ENCODE results near the gene CENPP. TPM values are rescaled to one million over a fixed set of nuclear protein-coding genes. Genes with fewer than 3 reads are reported as not detected.

Gene CENPP
- total RNA-seq, 2 experiments from 2014 or later = 21.8 to 23.5 TPM

- peaks cover 10% of the 10 kb centered on the region for H3K36me3 Mint-ChIP-seq
- H3K9me3 Mint-ChIP-seq = no peaks in the 10 kb centered on the region
- H3K4me1 Mint-ChIP-seq (ENCODE audit: low read depth) = peaks cover 31% of the 10 kb centered on the region
- H3K27ac Mint-ChIP-seq = no peak overlapping the region
- H3K27me3 Mint-ChIP-seq = no peaks in the 10 kb centered on the region
- CTCF ChIA-PET = no interaction called here
- no peak for DNase-seq
- no peak overlapping the region for H3K4me3 Mint-ChIP-seq
- intact Hi-C loops (cut with micrococcal nuclease) = no loop called here
- POLR2A ChIA-PET = no interaction called here
Measured at GRCh38 chr9:92663126-92663525, 337.4 kb downstream of the CENPP start.

- POLR2A ChIA-PET = no interaction called here
- peaks cover 40% of the 10 kb centered on the region for H3K4me1 Mint-ChIP-seq (ENCODE audit: low read depth)
- no peak for DNase-seq
- CTCF ChIA-PET = no interaction called here
- no peak overlapping the region for H3K4me3 Mint-ChIP-seq
- intact Hi-C loops (cut with micrococcal nuclease) = no loop called here
- H3K27me3 Mint-ChIP-seq = no peaks in the 10 kb centered on the region
- H3K9me3 Mint-ChIP-seq = no peaks in the 10 kb centered on the region
- H3K36me3 Mint-ChIP-seq = peaks cover 10% of the 10 kb centered on the region
- H3K27ac Mint-ChIP-seq = no peak overlapping the region
Measured at GRCh38 chr9:92663951-92664350, 338.2 kb downstream of the CENPP start.

GRCh38 chr9:92664394-92665152 is 338.8 kb downstream of the CENPP start:
- POLR2A ChIA-PET = no interaction called here
- intact Hi-C loops (cut with micrococcal nuclease) = no loop called here
- peak; percentile 38 for DNase-seq
- no peaks in the 10 kb centered on the region for H3K27me3 Mint-ChIP-seq
- peaks cover 43% of the 10 kb centered on the region for H3K4me1 Mint-ChIP-seq (ENCODE audit: low read depth)
- CTCF ChIA-PET = interaction anchor here (0.8 to 1.0 kb wide), 2 partner anchors 29 to 126 kb away, joined by 3 to 4 read pairs; no protein-coding TSS in a partner anchor
- H3K27ac Mint-ChIP-seq = peak overlapping the region; percentile 23
- peaks cover 10% of the 10 kb centered on the region for H3K36me3 Mint-ChIP-seq
- H3K4me3 Mint-ChIP-seq = no peak overlapping the region
- H3K9me3 Mint-ChIP-seq = no peaks in the 10 kb centered on the region

GRCh38 chr9:92665836-92666235 is 340.1 kb downstream of the CENPP start:
- no peak for DNase-seq
- no peaks in the 10 kb centered on the region for H3K27me3 Mint-ChIP-seq
- ChIA-PET POLR2A (no interaction called here), CTCF (interaction anchor here (1.2 kb wide), 1 partner anchor 125 kb away, joined by 4 read pairs; no protein-coding TSS in a partner anchor)
- H3K27ac Mint-ChIP-seq = no peak overlapping the region
- no peak overlapping the region for H3K4me3 Mint-ChIP-seq
- peaks cover 12% of the 10 kb centered on the region for H3K36me3 Mint-ChIP-seq
- intact Hi-C loops (cut with micrococcal nuclease) = no loop called here
- H3K9me3 Mint-ChIP-seq = no peaks in the 10 kb centered on the region
- H3K4me1 Mint-ChIP-seq (ENCODE audit: low read depth) = peaks cover 43% of the 10 kb centered on the region

- no peak for DNase-seq
- Mint-ChIP-seq H3K36me3 (peaks cover 12% of the 10 kb centered on the region), H3K4me3 (no peak overlapping the region), H3K27me3 (no peaks in the 10 kb centered on the region), H3K9me3 (no peaks in the 10 kb centered on the region), H3K27ac (no peak overlapping the region), H3K4me1 (ENCODE audit: low read depth) (peaks cover 44% of the 10 kb centered on the region)
- CTCF ChIA-PET = interaction anchor here (1.2 kb wide), 1 partner anchor 125 kb away, joined by 4 read pairs; no protein-coding TSS in a partner anchor
- intact Hi-C loops (cut with micrococcal nuclease) = no loop called here
- POLR2A ChIA-PET = no interaction called here
Measured at GRCh38 chr9:92666236-92666635, 340.5 kb downstream of the CENPP start.

GRCh38 chr9:92666912-92667532 is 341.3 kb downstream of the CENPP start:
- Mint-ChIP-seq H3K9me3 (no peaks in the 10 kb centered on the region), H3K4me1 (ENCODE audit: low read depth) (peaks cover 44% of the 10 kb centered on the region), H3K4me3 (no peak overlapping the region), H3K36me3 (peaks cover 9% of the 10 kb centered on the region), H3K27ac (no peak overlapping the region), H3K27me3 (no peaks in the 10 kb centered on the region)
- intact Hi-C loops (cut with micrococcal nuclease) = no loop called here
- CTCF ChIA-PET = interaction anchor here (1.2 kb wide), 1 partner anchor 124 kb away, joined by 4 read pairs; no protein-coding TSS in a partner anchor
- POLR2A ChIA-PET = no interaction called here
- DNase-seq = no peak

GRCh38 chr9:92668746-92669526 is 343.2 kb downstream of the CENPP start:
- H3K27ac Mint-ChIP-seq = peak overlapping the region; percentile 53
- H3K4me1 Mint-ChIP-seq (ENCODE audit: low read depth) = peaks cover 41% of the 10 kb centered on the region
- intact Hi-C loops (cut with micrococcal nuclease) = no loop called here
- H3K9me3 Mint-ChIP-seq = no peaks in the 10 kb centered on the region
- ChIA-PET POLR2A (no interaction called here), CTCF (interaction anchor here (0.7 to 1.3 kb wide), 3 partner anchors 38 to 140 kb away, joined by 3 read pairs; no protein-coding TSS in a partner anchor)
- peaks cover 6% of the 10 kb centered on the region for H3K36me3 Mint-ChIP-seq
- DNase-seq = peak; percentile 57
- no peaks in the 10 kb centered on the region for H3K27me3 Mint-ChIP-seq
- peak overlapping the region; percentile 95 for H3K4me3 Mint-ChIP-seq

GRCh38 chr9:92669527-92669889 is 343.8 kb downstream of the CENPP start:
- intact Hi-C loops (cut with micrococcal nuclease) = no loop called here
- peak overlapping the region; percentile 53 for H3K27ac Mint-ChIP-seq
- CTCF ChIA-PET = interaction anchor here (1.0 to 1.8 kb wide), 6 partner anchors 37 to 531 kb away, joined by 3 to 10 read pairs (median 5); partner anchors contain the start of gene BICD2
- no peaks in the 10 kb centered on the region for H3K9me3 Mint-ChIP-seq
- POLR2A ChIA-PET = interaction anchor here (1.3 to 1.7 kb wide), 2 partner anchors 344 to 428 kb away, joined by 3 to 11 read pairs; partner anchors contain the start of genes CENPP and NOL8
- peak; percentile 41 for DNase-seq
- H3K4me3 Mint-ChIP-seq = peak overlapping the region; percentile 95
- peaks cover 6% of the 10 kb centered on the region for H3K36me3 Mint-ChIP-seq
- H3K4me1 Mint-ChIP-seq (ENCODE audit: low read depth) = peaks cover 41% of the 10 kb centered on the region
- H3K27me3 Mint-ChIP-seq = no peaks in the 10 kb centered on the region

Small RNA genes within 50 kb of the gene (microRNA-seq; reads per million reads assigned to microRNA genes)
- gene MIR3651 (ENCODE audit: borderline microRNAs expressed, borderline number of aligned reads, borderline replicate concordance) = 8.3 reads per million, percentile 29 among the genes with 10 or more reads in this experiment
- not detected for gene MIR4670 (ENCODE audit: borderline microRNAs expressed, borderline number of aligned reads, borderline replicate concordance)

Other genes with a start within 250 kb of the CENPP start
- 10 to 100 TPM; 39.9 to 41.2 TPM for gene SPTLC1, start 210.5 kb upstream of the CENPP start, total RNA-seq
- 100 to 1,000 TPM; 212 to 222 TPM for gene IARS1, start 32.3 kb upstream of the CENPP start, total RNA-seq
- 10 to 100 TPM; 45.6 to 47.1 TPM for gene NOL8, start 603 bp upstream of the CENPP start, total RNA-seq
- not detected for gene OGN, start 78.6 kb downstream of the CENPP start, total RNA-seq
- not detected for gene OMD, start 98.5 kb downstream of the CENPP start, total RNA-seq
- gene ASPN, start 156.6 kb downstream of the CENPP start, total RNA-seq = not detected
- not detected for gene ECM2, start 210.0 kb downstream of the CENPP start, total RNA-seq

Measured in activated CD4-positive, alpha-beta memory T cell treated with anti-CD3 and anti-CD28 coated beads for 36 hours (primary cell).